Measurements from ENCODE around the gene FAM50A.

DNA sequence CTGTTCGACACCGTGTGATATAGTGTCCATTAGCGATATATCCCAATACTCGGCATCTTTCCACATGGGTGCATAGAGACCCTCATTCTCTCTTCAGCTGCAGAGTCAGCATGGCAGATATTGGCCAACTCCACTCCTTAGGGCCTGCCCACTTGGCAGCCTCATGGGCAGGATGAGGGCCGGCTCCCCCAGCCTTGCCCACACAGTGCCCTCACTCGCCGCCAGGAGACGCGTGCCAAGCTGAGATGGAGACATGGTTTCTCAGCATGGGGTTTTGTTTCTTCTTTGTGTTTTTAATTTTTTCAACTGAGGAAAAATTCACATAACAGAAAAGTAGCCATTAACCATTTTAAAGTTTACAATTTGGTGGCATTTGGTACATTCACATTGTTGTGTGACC is 8.9 kb downstream of the FAM50A start:
- TF ChIP-seq POLR2A (IDR thresholded peaks at IDR 0.05), result no peak
- TF ChIP-seq, protein P1, sequence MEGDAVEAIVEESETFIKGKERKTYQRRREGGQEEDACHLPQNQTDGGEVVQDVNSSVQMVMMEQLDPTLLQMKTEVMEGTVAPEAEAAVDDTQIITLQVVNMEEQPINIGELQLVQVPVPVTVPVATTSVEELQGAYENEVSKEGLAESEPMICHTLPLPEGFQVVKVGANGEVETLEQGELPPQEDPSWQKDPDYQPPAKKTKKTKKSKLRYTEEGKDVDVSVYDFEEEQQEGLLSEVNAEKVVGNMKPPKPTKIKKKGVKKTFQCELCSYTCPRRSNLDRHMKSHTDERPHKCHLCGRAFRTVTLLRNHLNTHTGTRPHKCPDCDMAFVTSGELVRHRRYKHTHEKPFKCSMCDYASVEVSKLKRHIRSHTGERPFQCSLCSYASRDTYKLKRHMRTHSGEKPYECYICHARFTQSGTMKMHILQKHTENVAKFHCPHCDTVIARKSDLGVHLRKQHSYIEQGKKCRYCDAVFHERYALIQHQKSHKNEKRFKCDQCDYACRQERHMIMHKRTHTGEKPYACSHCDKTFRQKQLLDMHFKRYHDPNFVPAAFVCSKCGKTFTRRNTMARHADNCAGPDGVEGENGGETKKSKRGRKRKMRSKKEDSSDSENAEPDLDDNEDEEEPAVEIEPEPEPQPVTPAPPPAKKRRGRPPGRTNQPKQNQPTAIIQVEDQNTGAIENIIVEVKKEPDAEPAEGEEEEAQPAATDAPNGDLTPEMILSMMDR (IDR thresholded peaks at IDR 0.05), result no peak

Data from esophagus squamous epithelium (tissue), 4 donors.